Measurements from ENCODE around the gene SUV39H2.
A peak's percentile ranks its signal among the peaks of the same experiment; 100 is the strongest.
"Not testable (repeated sequence)": the region's sequence is repeated elsewhere in the genome, so short reads cannot be mapped to it uniquely, and the experiment has no call there.

The SUV39H2 gene

DNA sequence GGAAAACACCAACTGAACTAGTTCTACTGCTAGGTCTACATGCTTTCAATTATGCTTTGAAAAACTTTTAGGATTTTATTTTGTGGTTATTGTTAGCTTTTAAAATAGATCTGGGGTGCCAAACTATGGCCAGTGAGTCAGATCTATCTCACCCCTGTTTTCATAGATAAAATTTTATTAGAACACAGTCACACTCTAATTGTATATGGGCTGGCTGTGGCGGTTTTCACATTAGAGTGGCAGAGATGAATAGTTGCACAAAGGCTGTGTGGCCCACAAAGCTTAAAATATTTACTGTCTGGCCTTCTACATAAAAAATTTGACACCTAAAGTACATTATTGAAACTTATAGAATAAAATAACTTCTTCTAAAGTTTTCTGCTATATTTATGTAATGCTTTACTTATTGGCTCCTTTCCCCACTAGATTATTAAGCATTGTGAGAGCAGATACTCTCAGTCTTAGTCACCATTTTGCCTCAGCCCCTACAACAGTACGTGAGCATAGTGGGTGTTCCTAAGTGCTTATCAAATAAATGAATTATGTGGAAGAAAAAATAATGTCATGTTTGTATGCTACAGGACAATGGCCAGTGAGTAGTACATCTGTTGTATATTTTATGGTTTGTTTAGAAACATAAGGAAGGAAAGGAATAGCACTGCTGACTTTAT is 5.4 kb upstream of the SUV39H2 start:
- no peak for DNase-seq (ENCODE audit: low read depth in 1 of 2, low spot score in 1 of 2)

DNA sequence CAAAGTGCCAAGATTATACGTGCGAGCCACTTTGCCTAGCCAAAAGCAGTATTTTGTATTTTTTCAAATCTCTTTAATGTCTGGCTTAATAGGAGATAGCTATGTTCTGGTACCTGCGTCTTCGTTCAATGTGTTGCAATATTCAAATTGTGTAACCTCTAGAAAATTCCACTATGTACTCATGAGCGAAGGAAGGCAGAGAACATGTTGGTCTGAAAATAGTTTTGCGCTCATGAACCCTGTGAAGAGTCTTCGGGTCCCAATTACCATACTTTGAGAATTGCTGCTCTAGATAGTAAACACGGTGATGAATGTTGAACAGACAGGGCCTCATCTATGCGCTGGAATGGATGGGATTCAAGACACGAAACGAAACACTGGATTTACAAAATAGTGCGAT is 2.7 kb upstream of the SUV39H2 start:
- no peak for DNase-seq (ENCODE audit: low read depth in 1 of 2, low spot score in 1 of 2)

DNA sequence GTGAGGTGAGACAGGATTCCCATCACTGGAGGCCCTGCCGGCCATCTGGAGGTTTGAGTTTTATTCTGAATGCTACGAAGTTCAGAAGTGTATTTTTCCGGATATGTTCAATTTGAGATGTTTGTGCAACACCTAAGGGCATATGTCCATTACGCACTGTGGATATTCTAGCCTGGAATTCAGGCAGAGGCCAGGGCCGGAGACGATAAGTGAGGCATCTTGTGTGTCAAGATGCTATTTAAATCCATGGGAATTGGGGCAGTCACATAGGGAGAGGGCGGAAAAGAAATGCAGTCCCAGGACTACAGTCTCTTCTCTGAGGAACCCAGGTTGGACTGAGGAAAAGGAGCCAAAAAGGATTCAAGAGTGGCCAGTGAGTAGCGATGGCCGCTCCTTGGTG is 1.9 kb upstream of the SUV39H2 start:
- no peak for DNase-seq (ENCODE audit: low read depth in 1 of 2, low spot score in 1 of 2)

DNA sequence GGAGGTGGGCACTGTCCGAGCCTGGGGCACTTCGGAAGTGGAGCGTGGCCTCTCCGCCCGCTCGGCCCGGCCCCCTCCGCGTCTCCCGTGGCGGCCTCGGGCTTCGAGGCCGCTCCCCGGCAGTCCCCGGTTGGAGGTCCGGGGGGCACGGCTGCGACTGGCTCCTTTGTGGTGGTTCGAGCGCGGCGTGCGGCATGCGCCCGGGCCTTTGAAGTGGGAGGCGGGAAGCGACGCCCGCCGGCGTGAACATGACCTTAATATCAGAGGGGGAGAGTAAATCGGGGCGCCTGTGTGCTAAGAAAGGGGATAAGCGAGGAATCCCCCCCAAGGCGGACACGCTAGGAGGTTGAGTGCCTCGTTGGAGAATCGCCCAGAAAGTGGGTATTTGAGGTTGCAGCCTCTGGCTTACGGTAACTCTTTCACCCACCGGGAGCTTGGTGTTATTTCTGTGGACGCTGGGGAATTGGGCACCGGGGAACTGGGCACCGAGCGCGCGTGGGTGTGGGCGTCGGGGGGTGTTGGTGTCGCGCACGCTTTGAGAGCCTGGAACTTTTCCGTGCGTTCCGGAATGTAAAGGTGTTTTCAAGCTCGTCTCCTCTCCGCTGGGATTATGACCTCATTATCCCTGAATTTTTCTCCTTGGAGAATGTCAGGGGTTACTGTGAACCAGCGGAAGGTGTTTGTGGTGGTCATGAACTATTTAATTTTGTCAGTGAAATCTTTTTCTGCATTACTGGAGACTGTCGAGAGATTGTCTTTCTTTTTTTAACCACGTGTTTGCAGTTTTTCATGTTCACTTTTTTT is 660 bp downstream of the SUV39H2 start:
- peak in 1 of 2 donors; percentile 12 for DNase-seq (ENCODE audit: low read depth in 1 of 2, low spot score in 1 of 2)

DNA sequence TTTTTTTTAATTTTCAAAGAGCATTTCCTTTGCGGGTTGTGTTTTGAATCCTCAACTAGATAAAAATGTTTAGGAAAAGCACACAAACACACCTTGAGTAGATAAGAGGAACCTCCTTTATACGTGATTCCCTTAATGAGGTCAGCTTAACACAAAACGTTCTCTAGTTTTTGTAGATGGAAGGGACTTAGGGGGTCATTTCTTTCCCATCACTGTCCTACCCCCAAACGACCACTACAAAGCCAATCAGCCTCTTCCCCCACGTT is 1.2 kb downstream of the SUV39H2 start:
- DNase-seq (ENCODE audit: low read depth in 1 of 2, low spot score in 1 of 2), result no peak

DNA sequence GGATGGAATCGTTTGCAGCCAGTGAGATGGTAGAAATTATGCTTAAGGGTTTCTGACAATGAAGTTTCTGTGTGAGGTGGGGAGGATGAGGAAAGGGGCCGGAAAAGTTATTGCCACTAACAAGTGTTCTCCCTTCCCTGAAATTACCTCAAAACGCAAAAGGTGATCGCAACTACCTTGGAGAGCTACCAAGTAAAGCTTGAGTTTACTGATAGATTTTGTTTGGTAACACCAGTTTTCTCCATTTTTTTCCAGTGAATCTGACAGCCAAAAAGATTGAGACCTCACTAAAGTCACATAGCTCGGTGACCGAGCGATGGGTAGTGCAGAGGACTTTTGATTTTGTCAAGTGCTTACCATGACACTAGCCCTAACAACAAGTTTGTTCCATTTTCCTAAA is 1.6 kb downstream of the SUV39H2 start:
- no peak for DNase-seq (ENCODE audit: low read depth in 1 of 2, low spot score in 1 of 2)

DNA sequence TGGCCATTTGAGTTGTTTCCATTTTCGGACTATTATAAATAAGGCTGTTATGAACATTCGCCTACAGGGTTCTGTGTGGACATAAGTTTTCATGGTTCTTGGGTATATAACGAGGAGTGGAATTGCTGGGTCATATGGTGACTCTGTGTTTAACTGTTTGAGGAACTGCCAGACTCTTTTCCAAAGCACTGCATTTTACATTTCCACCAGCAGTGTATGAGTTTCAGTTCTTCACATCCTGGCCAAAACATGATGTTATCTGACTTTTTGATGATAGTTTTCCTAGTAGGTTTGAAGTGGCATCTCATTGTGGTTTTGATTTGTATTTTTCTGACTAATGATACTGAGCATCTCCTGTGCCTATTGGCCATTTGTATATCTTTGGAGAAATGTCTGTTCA is 5.4 kb downstream of the SUV39H2 start:
- no peak for DNase-seq (ENCODE audit: low read depth in 1 of 2, low spot score in 1 of 2)

- no peak for DNase-seq (ENCODE audit: low read depth in 1 of 2, low spot score in 1 of 2)
Measured at GRCh38 chr10:14889318-14889717, 10.7 kb downstream of the SUV39H2 start.

- DNase-seq (ENCODE audit: low read depth in 1 of 2, low spot score in 1 of 2), result no peak
Measured at GRCh38 chr10:14891151-14891550, 12.5 kb downstream of the SUV39H2 start.

DNA sequence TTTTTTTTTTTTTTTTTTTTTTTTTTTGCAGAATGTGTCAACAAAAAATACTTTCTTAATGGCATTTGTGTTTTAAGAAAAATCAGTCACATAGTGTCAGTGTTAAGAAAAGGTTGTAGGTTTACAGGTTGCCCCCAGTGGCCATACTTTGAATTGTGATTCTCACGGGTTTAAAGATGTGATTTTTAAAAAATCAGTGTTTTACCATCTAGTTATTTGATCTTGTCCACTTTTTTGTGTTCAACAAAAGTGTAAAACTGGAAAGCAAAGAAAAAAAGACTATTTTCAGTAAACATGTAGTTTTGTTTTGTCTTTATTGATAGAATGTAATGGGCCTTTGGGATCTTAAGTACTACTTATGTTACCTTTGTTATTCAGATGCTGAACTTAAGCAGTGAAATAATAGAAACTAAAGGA is 25.7 kb downstream of the SUV39H2 start:
- no peak for DNase-seq (ENCODE audit: low read depth in 1 of 2, low spot score in 1 of 2)

DNA sequence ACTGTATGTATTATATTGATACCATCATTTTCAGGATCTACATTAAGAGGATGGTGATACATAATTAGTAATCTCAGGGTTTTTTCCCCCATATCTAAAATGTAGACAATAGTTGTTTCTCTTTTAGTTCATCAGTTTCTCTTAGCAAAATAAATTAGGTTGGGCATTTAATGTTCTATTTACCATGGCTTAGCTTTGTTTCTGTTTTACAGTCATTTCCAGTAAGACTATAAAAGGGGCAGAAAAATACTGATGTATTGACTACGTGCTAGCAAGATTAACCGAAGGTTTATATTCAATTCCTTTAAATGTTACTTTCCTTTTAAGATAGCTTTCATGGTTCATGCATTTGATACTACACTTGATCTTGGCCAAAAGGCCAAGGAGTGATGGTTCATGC is 26.2 kb downstream of the SUV39H2 start:
- DNase-seq (ENCODE audit: low read depth in 1 of 2, low spot score in 1 of 2), result no peak

DNA sequence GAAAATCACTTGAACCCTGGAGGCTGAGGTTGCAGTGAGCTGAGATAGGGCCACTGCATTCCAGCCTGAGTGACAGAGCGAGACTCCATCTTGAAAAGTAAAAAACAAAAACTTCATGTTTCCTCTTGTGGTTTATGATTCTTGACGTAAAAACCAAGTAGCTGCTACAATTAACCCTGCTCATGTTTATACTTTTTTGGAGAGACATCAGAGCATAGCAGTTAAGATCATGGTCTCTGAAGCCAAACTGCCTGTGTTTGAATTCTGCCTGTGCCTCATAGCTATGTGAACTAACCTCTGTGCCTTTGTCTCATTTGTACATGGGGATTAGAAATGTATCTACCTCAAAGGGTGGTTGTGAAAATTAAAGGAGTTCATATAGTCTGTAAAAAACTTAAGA is 27.2 kb downstream of the SUV39H2 start:
- DNase-seq (ENCODE audit: low read depth in 1 of 2, low spot score in 1 of 2), result no peak

GRCh38 chr10:14906765-14907164 is 28.1 kb downstream of the SUV39H2 start:
- no peak for DNase-seq (ENCODE audit: low read depth in 1 of 2, low spot score in 1 of 2)

DNA sequence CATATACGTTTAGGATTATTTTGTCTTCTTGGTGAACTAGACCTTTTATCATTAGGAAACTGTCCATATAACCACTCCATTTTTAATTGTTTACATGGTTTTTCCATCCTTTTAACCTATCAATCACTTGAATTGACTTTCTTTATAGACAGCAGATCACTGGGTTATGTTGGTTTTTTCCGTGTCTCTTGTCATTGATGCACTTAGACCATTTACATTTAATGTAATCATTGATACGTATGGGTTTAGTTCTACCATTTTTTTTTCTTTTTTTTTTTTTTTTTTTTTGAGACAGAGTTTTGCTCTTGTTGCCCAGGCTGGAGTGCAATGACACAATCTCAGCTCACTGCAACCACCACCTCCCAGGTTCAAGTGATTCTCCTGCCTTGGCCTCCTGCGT is 28.9 kb downstream of the SUV39H2 start:
- DNase-seq (ENCODE audit: low read depth in 1 of 2, low spot score in 1 of 2), result not testable (repeated sequence)

DNA sequence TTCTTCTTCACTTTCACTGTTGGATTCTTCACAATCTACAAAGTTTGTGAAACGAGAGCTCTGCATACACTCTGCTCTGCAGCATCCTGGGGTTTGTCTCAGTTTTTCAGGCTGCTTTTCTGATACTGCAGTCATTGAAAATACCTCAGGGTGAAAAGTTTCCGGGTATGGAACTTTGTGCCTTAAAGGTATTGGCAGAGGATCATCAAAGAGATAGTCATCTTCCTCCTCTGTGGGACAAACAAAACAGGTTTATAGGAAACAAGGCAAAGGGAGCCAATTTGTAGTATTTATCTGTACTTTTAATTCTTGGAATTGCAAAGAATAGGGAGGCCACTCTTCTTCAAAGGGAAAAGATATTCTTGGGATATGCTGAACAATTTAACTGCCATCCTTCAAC is 30.4 kb downstream of the SUV39H2 start:
- no peak for DNase-seq (ENCODE audit: low read depth in 1 of 2, low spot score in 1 of 2)

- no peak for DNase-seq (ENCODE audit: low read depth in 1 of 2, low spot score in 1 of 2)
Measured at GRCh38 chr10:14910953-14911352, 32.3 kb downstream of the SUV39H2 start.

DNA sequence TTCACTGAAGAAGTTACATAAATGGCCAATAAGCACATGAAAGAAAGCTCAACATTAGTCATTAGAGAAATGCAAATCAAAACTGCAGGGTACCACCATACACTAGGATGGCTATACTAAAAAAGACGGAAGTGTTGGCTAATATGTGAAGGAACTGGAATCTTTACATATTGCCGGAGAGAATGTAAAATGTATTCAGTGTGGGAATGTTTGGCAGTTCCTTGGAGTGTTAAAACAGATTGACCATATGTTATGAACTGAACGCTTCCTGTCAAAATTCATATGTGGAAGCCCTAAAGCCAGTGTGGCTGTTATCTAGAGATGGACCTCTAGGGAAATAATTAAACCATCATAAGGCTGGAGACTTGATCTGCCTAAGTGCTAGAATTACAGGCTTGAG is 33.1 kb downstream of the SUV39H2 start:
- no peak for DNase-seq (ENCODE audit: low read depth in 1 of 2, low spot score in 1 of 2)

GRCh38 chr10:14916600-14916999 is 37.9 kb downstream of the SUV39H2 start:
- DNase-seq (ENCODE audit: low read depth in 1 of 2, low spot score in 1 of 2), result no peak

GRCh38 chr10:14917827-14918226 is 39.2 kb downstream of the SUV39H2 start:
- no peak for DNase-seq (ENCODE audit: low read depth in 1 of 2, low spot score in 1 of 2)

- DNase-seq (ENCODE audit: low read depth in 1 of 2, low spot score in 1 of 2), result no peak
Measured at GRCh38 chr10:14918964-14919363, 40.3 kb downstream of the SUV39H2 start.

- no peak for DNase-seq (ENCODE audit: low read depth in 1 of 2, low spot score in 1 of 2)
Measured at GRCh38 chr10:14924013-14924412, 45.3 kb downstream of the SUV39H2 start.

GRCh38 chr10:14925268-14925667 is 46.6 kb downstream of the SUV39H2 start:
- DNase-seq (ENCODE audit: low read depth in 1 of 2, low spot score in 1 of 2), result no peak

- no peak for DNase-seq (ENCODE audit: low read depth in 1 of 2, low spot score in 1 of 2)
Measured at GRCh38 chr10:14926061-14926470, 47.4 kb downstream of the SUV39H2 start.
